Stimulated activated CD4-positive, alpha-beta T cell treated with anti-CD3 and anti-CD28 coated beads, TNF-alpha, amount 100 ng/mL, for 4 hours (primary cell): Measurements from ENCODE around the gene PCP2.

Experiments
- DNase-seq, 3 experiments: peaks; one replicate each; pipeline ENCODE4 v3.0.0-alpha.2; 2020; ENCODE audit warnings: low read depth in 3 of 3

The PCP2 gene

GRCh38 chr19:7638802-7639465, 5.4 kb upstream of the PCP2 start:
- DNase-seq = no peak

DNA sequence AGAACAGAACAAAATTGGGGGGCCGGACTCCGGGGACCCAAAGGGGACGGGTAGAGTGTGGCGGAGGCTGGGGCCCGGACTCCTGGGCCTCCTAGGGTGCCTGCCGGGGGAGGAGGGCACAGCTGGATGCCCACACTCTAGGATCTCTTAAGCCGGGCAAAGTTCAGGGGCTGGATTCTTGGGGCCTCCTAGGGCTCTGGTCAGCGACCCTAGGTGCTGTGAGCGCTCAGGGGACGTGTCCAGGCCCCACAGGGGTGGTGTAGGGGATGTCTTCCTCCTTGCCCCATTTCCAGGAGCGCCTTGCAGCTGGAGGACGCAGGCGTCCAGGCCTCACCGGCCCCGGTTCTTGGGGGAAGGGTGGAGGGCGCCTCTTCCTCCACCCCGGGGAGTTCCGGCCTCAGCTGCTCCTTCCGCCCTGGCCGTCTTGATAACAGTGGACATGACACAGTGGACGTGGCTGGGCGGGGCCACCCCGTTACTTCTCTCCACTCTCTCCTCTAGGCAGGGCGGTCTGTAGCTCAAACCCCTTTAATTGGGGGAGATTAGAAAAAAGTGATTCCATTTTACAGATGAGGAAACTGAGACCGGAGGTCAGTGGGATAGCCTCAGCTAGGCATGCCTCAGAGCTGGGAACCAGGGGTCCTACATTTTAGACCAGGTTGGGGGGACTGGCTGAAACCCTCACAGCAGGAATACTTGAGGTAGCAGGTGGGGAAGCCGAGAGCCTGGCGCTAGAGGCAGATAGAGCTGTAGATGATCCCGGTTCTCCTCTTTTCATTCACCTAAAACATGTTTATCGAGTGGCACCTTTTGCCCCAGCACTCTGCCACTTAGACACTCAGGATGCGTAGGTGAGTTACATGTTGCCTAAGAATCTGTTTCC, 4.1 kb upstream of the PCP2 start:
- DNase-seq = no peak

GRCh38 chr19:7636691-7637373, 3.3 kb upstream of the PCP2 start, which contains the start of gene STXBP2:
Gene STXBP2, plus strand, starts transcription at chr19:7637110. Its CDS starts 40 bp downstream, at chr19:7637150.
- DNase-seq = peak; percentile 89 to 92 (median 89)

GRCh38 chr19:7636317-7636690, 2.8 kb upstream of the PCP2 start:
- no peak for DNase-seq

DNA sequence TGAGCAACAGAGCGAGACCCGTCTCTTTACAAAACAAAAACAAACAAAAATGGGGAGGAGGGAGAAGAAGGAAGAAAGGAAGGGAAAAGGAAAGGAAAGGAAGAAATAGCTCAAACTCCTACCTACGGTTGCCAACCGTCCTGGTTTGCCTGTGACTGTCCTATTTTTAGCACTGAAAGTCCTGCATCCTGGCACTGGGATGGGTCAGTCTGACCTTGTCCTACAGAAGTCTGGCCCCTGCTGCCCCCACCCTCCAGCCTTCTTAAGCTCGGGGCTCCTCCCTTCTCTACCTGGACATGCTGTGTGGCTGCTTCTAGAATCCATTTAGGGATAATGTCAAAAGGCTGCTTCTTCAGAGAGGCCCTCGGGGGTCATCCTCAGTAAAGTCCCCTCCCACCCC, 2.2 kb upstream of the PCP2 start:
- DNase-seq = no peak

DNA sequence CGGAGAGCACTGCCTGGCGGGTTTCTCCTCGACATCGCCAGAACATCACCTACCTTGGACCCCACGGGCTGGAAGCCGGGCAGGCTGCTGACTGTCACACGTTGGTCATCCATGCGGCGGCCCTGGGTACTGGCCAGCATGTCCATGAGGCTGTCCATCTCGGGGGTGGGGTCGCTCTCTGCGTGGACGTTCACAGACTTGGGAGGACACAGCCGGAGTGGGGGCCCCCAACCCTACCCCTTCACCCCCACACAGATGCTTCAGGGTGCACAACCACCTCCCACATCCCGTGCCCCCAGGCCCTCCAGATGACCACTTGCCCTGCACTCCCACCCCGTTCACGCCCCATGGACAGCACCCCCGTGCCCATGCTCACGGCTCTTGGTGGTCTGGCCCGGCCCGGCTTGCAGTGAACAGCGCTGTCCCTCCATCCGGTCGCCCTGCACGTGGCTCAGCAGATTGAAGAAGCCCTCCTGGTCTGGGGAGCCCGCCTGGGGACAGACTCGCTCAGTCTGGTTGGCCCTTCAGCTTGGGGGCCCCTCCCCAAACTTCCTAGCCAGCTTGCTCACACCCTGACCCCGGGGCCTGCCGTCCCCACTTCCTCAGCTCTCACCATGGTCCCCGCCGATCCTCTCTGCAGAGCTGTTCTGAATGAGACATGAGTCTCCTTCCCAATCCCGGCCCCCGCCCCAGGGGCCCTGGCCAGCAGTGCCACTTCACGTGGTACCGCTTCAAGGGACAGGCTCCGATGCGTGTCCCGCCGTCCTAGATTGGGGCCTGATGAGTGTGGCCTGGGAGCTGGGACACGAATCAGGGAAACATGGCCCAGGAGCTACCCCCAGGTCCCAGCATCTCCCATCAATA, 947 bp downstream of the PCP2 start:
- DNase-seq = no peak

- DNase-seq = no peak
These were observed 1.9 kb downstream of the PCP2 start for GRCh38 chr19:7631577-7631976.

- peak; percentile 77 to 90 (median 86) for DNase-seq
These were observed 4.0 kb downstream of the PCP2 start, which contains the start of the genes PET100 and XAB2 for GRCh38 chr19:7629347-7630054. Gene PET100, plus strand, starts transcription at chr19:7629793. Its CDS starts 41 bp downstream, at chr19:7629834. Gene XAB2, minus strand, starts transcription at chr19:7629545. Its CDS starts 18 bp downstream, at chr19:7629527.

GRCh38 chr19:7628589-7629311, 4.8 kb downstream of the PCP2 start:
- DNase-seq = no peak

DNA sequence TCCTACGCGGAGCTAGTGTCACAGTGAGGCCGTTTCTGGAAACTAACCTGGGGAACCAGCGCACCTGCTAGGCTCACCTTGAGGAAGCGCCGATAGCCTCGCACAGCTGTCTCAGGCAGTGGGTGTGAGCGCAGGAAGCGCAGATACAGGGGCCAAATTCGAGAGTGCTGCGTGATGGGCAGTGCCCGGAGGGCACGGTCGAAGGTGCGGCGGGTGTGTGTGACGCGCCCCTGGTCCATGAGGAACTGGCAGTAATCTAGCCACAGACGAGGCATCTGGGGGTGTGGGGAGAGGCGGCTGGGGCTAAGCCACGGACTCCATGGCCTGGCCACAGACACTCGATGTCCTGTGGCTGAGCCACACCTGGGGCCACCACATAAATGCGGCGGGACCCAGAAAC, 6.4 kb downstream of the PCP2 start:
- DNase-seq = no peak

DNA sequence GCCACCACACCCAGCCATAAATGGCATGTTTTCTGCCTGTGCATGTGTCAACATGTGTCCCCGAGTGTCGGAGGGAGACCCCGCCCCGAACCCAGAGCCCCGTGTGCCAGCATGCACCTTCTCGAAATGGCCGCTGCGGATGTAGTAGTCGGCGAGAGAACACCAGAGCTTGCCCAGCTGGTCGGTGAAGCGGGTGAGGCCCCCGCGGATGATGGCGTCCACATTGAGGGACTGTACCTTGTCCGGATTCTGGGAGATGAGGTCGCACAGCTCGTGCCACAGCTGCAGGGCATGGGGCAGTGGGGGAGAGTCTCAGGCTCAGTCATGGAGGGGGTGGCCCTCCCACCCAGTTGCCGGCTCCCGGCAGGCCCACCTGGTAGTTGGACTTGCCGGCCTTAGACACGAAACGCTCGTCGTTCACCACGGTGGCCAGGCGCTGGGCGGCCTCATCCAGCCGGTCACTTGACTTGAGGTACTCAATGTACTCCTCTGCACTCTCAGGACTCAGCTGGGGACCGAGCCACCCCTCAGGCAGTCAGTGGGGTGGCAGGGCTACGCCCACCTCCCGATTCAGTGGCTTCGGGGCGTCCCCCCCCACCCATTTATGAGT, 7.7 kb downstream of the PCP2 start:
- DNase-seq = no peak

GRCh38 chr19:7624810-7625209, 8.7 kb downstream of the PCP2 start:
- DNase-seq = no peak

- DNase-seq = no peak
These were observed 9.6 kb downstream of the PCP2 start for GRCh38 chr19:7623725-7624603.

DNA sequence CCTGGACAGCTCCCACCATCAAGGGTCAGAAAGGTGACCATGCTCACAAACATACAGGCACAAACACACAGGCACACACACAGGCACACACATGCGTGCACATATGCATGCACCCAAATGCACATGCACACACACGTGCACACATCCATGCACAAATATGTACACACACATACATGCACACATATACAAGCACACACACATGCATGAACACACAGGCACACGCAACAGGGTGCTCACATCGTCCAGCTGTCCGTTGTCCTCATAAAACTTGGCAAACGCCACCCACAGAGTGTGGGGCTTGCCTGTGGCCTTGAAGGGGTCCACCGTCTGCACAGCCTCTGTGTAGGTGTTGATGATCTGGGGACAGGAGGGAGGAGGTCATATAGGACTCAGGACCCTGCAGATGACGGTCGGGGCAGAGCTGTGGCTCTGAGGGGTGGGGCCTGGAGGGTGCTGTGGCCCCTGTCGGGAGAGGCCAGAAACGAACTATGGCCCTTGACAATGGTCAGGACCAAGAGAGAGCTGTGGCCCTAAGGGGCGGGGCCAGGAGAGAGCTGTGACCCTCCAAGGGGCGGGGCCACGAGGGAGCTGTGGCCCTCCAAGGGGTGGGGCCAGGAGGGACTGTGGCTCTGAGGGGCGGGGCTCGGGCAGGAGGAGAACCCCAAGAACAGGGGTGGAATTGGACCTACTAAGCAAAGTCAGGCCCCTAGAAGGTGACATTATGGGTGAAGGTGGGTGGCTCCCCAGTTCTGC, 10.4 kb downstream of the PCP2 start:
- no peak for DNase-seq

- DNase-seq = no peak
These were observed 12.8 kb downstream of the PCP2 start for GRCh38 chr19:7620442-7621412.

- DNase-seq = no peak
These were observed 13.7 kb downstream of the PCP2 start for GRCh38 chr19:7619671-7620441.
